Esophagus muscularis mucosa (tissue), 4 donors: ENCODE data around the gene GRIFIN.

Source experiments
- CTCF ChIP-seq, 3 experiments: fragments of 200-600 bp in 2 of 3; fragments of 450-650 bp in 1 of 3; sonication (generic) in 2 of 3; IDR thresholded peaks; one replicate each; pipeline ENCODE4 v1.5.1; 2017 to 2019; ENCODE audit warnings: antibody characterized with exemption in 3 of 3, mild to moderate bottlenecking in 2 of 3, moderate library complexity in 1 of 3
- EP300 ChIP-seq: sonication (generic); formaldehyde crosslinking; IDR thresholded peaks from one replicate; pipeline ENCODE4 v1.6.1; 2017; ENCODE audit warnings: antibody characterized with exemption
- POLR2A ChIP-seq: fragments of 450-650 bp; IDR thresholded peaks from one replicate; pipeline ENCODE4 v1.6.1; 2017; ENCODE audit warnings: antibody characterized with exemption, moderate library complexity, mild to moderate bottlenecking, low read depth
- POLR2AphosphoS5 ChIP-seq, 2 donors: sonication (generic); formaldehyde crosslinking; IDR thresholded peaks; one replicate each; pipeline ENCODE4 v1.6.1; 2017; ENCODE audit warnings: antibody characterized with exemption in 2 of 2

GRCh38 chr7:2460641-2461040 lies 15.6 kb downstream of the GRIFIN start:
- TF ChIP-seq POLR2A (no peak), CTCF (IDR thresholded peaks at IDR 0.05) (no peak), POLR2AphosphoS5 (IDR thresholded peaks at IDR 0.05) (no peak), EP300 (no peak)
